Measurements from ENCODE around the gene TEAD1. TPM values are rescaled to one million over a fixed set of nuclear protein-coding genes. Genes with fewer than 3 reads are reported as not detected.

TEAD1 gene
- 69.1 and 79.9 TPM in 2 replicates for total RNA-seq

DNA sequence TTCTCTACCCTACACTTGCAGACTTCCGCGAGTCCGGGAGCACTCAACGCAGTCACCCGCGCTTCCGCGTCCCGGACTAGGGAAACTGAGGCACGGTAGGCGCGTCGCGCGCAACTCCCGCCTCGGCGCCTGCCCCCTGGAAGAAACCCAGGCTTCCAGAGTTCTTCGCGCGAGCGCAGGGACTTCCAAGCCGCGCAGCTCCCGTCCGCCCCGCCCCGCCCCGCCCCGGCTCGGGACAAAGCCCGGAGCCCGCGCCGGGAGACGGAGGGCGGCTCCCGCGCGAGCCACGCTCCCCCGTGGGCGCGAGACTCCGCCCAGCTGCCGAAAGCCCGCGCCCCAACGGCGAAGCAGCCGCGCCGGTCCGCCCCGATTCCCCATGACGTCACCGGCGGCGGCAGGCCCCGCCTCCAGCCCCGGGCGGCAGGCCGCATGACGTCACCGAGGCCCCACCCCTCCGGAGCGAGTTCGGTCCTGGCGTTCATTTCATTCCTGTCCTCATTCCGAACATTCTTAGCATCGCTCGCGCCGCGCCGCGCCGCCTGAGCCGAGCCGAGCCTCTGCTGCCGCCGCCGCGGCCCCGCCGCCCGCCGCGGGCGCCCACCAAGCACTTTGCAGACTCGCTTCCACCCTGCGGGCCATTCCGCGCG is at the start of gene TEAD1:
Gene TEAD1, plus strand, starts transcription at position 498 of the 647 bp plus-strand sequence.

